Measurements from ENCODE around the gene C16orf89.

The C16orf89 gene

GRCh38 chr16:5041600-5042133 is 24.1 kb downstream of the C16orf89 start:
- Histone ChIP-seq H3K4me3 (replicated peaks; ENCODE audit: insufficient read depth, low read length) (no peak overlapping the region), H3K27ac (replicated peaks) (no peak overlapping the region), H3K27me3 (ENCODE audit: insufficient read depth, poor library complexity, severe bottlenecking) (no peaks in the 10 kb centered on the region)
- TF ChIP-seq SPI1 (IDR thresholded peaks at IDR 0.05; ENCODE audit: borderline replicate concordance, low read depth) (no peak), CTCF (IDR thresholded peaks at IDR 0.05; ENCODE audit: insufficient read depth, low read length) (no peak), POLR2AphosphoS5 (IDR thresholded peaks at IDR 0.05; ENCODE audit: low read depth) (no peak), GABPA (IDR thresholded peaks at IDR 0.05; ENCODE audit: low read depth) (no peak), REST (IDR thresholded peaks at IDR 0.05; ENCODE audit: insufficient replicate concordance, low read depth) (no peak)
- no peak for DNase-seq (ENCODE audit: low read depth in 1 of 2, low spot score in 1 of 2)

GRCh38 chr16:5040451-5040850 is 25.3 kb downstream of the C16orf89 start:
- Histone ChIP-seq H3K4me3 (replicated peaks; ENCODE audit: insufficient read depth, low read length) (no peak overlapping the region), H3K27ac (replicated peaks) (no peak overlapping the region), H3K27me3 (ENCODE audit: insufficient read depth, poor library complexity, severe bottlenecking) (no peaks in the 10 kb centered on the region)
- DNase-seq (ENCODE audit: low read depth in 1 of 2, low spot score in 1 of 2): no peak
- TF ChIP-seq SPI1 (IDR thresholded peaks at IDR 0.05; ENCODE audit: borderline replicate concordance, low read depth) (no peak), GABPA (IDR thresholded peaks at IDR 0.05; ENCODE audit: low read depth) (no peak), REST (IDR thresholded peaks at IDR 0.05; ENCODE audit: insufficient replicate concordance, low read depth) (no peak), POLR2AphosphoS5 (IDR thresholded peaks at IDR 0.05; ENCODE audit: low read depth) (no peak), CTCF (IDR thresholded peaks at IDR 0.05; ENCODE audit: insufficient read depth, low read length) (no peak)

- H3K27me3 ChIP-seq (ENCODE audit: insufficient read depth, poor library complexity, severe bottlenecking): no peaks in the 10 kb centered on the region
- no peak overlapping the region for H3K27ac ChIP-seq (replicated peaks)
- H3K4me3 ChIP-seq (replicated peaks; ENCODE audit: insufficient read depth, low read length): no peak overlapping the region
- DNase-seq (ENCODE audit: low read depth in 1 of 2, low spot score in 1 of 2): no peak
- TF ChIP-seq REST (IDR thresholded peaks at IDR 0.05; ENCODE audit: insufficient replicate concordance, low read depth) (no peak), GABPA (IDR thresholded peaks at IDR 0.05; ENCODE audit: low read depth) (no peak), POLR2AphosphoS5 (IDR thresholded peaks at IDR 0.05; ENCODE audit: low read depth) (no peak), SPI1 (IDR thresholded peaks at IDR 0.05; ENCODE audit: borderline replicate concordance, low read depth) (no peak), CTCF (IDR thresholded peaks at IDR 0.05; ENCODE audit: insufficient read depth, low read length) (no peak)
These were observed 29.3 kb downstream of the C16orf89 start for GRCh38 chr16:5036228-5037156.
